HG02852 (cell line): Measurements from ENCODE around the gene PLEKHA5.
"Not testable (repeated sequence)": the region's sequence is repeated elsewhere in the genome, so short reads cannot be mapped to it uniquely, and the experiment has no call there.

Source experiments
- ATAC-seq: cut with Tn5 transposase; IDR thresholded peaks from one replicate; pipeline ENCODE4 v1.9.1; 2021; ENCODE audit warnings: mild to moderate bottlenecking, moderate library complexity; ENCODE audit not compliant: unreplicated experiment

PLEKHA5 gene

GRCh38 chr12:19224746-19225145 lies 95.2 kb downstream of the PLEKHA5 start:
- no peak for ATAC-seq

DNA sequence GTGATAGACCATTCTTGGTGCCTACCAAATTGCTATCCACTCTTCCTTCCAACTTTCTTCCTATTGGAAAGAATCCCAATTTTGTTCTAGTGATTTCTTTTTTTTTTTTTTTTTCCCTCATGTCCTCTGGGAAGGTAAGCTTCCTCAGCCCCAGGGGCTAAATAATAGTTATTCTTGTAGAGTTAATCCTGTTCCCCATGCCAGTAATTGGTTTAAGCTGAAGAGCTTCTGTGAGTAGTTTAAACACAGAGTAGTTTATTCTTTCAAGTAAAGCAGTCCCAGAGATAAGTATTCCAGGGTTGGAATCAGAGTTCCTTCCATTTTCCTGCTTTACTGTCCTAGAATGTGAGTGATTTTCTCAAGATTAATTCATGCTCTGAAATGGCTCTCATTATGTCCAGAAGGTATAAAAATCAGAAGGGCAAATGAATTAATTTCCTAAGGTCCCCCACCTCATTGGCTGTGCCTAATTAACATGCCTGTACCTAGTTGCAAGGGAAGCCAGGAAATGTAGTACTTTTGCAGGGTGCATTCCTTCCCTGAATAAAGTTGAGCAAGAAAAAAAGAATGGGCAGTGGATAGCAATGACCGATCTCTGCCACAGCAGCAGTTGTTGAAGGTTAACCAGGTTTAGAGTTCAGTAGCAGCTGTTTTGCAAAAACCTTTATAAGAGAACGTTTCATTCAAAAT lies 97.8 kb downstream of the PLEKHA5 start:
- ATAC-seq = no peak

- ATAC-seq = no peak
Observed at GRCh38 chr12:19227880-19228210, 98.3 kb downstream of the PLEKHA5 start.

DNA sequence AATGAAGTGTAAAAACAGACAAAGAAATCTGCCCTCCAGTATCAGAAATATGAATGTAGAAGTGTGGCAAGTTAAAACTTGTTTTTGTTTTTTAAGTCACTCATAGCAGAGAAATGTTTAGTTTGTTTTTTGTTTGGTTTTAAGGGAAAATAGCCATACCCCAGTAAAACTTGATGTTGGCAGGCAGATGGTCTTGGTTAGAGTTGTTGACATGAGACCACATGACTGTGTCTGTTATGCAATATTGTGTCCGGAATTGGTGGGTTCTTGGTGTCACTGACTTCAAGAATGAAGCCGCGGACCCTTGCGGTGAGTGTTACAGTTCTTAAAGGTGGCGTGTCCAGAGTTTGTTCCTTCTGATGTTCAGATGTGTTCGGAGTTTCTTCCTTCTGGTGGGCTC lies 99.5 kb downstream of the PLEKHA5 start:
- ATAC-seq = not testable (repeated sequence)

- no peak for ATAC-seq
Observed at GRCh38 chr12:19230299-19230866, 100.8 kb downstream of the PLEKHA5 start.

DNA sequence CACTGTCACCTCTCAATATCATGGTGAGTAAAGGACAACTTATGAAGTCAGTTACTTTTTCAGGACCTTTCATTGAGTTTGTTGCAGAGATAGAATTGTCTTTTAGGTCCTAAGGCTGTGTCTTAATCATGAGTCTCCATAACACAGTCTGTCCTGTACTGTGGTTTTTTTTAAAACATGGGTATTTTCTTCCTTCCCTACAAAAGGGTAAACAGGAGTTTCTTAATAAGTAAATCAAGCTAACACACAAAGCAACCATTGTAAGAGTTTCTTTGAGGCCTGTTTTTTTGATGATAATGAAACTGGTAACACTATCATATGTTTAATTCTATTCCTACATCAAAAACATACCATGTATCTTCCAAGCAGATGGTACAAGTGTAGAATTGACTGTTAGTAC lies 101.4 kb downstream of the PLEKHA5 start:
- no peak for ATAC-seq

- no peak for ATAC-seq
Observed at GRCh38 chr12:19234171-19234704, 104.7 kb downstream of the PLEKHA5 start.

GRCh38 chr12:19234981-19235871 lies 105.7 kb downstream of the PLEKHA5 start:
- no peak for ATAC-seq

DNA sequence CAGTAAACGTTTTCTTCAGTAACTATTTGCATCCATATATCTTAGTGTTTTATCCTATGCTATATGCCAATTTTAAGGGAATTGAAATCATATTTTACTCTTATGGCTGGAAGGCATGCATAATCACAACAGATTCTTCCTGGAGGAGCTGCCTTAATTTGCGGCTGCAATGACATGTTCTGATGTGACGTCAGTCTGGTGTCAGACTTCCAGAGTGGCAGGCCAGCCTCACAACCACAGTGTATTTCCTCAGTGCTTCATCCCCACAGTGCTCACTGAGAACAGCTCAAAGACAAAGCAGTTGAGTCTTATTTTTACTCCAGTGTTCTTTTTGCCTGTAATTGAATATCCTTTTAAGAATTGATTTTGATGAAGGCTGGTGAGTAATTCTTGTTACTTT lies 107.1 kb downstream of the PLEKHA5 start:
- ATAC-seq = no peak

DNA sequence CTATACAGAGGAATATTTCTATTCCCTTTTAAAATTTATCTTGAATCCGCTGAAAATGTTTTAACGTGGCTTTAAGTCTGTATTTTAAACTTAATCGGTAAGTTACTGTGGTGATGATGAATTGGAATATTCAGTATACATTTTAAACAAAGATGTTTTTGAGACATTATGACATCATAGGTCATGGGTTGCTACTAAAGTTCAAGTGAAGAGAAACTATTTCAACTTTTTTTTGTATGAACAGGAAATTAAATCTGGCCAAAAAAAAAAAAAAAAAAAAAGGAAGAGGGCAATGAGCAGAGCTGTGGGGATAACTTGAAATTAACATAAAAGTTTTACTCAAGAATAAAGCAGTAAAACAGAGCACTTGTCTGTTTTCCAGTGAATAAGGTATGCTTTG lies 109.0 kb downstream of the PLEKHA5 start:
- no peak for ATAC-seq

- no peak for ATAC-seq
Observed at GRCh38 chr12:19239102-19239501, 109.6 kb downstream of the PLEKHA5 start.

GRCh38 chr12:19239616-19240234 lies 110.2 kb downstream of the PLEKHA5 start:
- no peak for ATAC-seq

DNA sequence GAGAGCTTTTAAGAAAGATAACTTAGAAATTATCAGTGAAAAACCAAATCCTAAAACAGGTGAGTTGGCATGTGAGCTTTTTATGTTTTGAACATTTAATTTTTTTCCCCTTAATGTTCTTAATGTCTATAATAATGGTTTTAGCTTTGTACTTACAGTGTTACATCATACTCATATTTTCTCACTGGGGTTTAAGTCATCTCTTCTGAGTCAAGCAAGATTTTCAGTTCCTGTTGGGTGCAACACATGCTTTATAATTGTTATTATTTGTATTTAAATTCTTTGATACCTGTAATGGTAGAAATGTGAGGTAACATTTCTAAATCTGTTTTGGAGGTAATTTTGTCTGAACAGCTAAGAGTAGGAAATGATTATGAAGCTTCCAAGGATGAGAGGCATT lies 113.0 kb downstream of the PLEKHA5 start:
- no peak for ATAC-seq

GRCh38 chr12:19243551-19243950 lies 114.0 kb downstream of the PLEKHA5 start:
- no peak for ATAC-seq

DNA sequence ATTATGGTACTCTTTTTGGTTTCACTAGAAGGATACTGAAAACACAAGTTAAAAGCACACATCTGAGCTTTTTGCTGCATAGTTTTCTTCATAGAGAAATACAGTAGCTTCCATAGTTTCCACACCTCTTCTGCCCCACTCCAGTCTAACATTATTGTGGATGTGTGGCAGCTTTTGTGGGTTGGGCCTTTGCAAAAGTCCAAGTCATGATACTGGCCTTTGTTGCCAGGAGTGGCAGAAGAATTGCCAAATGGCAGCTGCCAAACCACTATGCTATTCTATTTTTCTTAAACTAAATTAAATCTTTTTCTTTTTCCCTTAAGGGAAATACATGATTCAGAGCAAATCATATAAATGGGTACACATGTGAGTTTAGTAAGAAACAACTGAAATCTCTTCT lies 114.8 kb downstream of the PLEKHA5 start:
- no peak for ATAC-seq

DNA sequence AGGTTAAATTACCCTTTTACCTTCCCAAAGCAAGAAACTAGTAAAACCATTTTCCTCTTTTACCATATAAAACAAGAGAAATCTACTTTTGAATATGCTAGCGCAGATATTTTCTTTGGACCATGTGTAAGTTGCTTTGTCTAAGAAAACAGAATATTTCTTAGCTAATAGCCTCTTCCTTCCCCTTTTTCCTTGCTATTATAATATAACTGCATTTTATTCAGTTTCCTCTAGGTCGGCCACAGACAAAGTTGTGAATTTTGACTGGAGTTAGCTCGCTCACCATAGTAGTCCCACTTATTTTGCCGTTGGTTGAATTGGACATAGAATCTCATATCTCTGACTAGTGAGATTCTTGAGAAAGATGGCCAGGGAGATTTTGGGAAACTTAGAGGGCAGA lies 115.6 kb downstream of the PLEKHA5 start:
- ATAC-seq = no peak

DNA sequence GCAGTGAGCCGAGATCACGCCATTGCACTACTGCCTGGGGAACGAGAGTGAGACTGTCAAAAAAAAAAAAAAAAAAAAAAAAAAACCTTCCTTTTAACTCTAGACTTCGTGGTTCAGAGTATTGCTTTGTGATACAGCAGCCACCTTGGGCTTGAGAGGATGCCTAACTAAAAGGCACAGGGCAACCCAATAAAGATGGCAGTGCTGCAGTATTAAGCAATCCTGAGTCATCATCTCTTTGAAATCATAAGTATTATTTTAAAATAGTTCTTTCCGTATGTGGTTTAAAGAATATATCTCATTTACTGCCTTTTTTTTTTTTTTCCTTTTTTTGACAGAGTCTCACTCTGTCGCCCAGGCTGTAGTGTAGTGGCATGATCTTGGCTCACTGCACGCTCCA lies 116.1 kb downstream of the PLEKHA5 start:
- no peak for ATAC-seq

- ATAC-seq = no peak
Observed at GRCh38 chr12:19246933-19247332, 117.4 kb downstream of the PLEKHA5 start.

GRCh38 chr12:19248929-19249602 lies 119.5 kb downstream of the PLEKHA5 start:
- no peak for ATAC-seq

DNA sequence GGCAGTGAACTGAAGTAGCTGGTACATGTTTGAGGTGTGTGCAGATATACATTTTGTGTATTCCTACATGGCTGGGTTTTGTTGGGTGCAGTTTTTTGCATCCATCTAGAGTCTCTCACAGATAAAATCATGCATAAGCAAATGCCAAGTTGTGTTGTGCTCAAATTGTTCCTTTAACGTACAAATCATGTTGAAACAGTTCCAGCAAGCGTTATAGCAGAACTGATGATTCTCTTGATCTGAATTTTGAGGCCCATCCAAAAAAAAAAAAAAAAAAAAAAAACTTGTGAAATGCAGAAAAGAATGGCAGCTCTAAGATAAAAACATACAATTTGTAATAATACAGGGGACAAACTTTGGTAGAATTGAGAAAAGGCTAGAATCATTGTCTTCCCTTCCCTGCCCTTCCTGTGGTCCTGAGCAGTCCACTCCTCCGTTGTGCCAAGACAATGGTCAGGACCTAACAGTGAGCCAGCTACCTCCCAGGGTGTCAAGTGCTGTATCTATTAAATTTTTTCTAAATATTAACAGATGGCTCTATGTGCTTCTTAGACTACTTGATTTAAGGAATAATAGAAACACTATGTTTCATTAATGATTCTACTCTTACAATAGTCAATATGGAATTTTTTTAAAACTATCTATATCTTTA lies 122.1 kb downstream of the PLEKHA5 start:
- ATAC-seq = no peak
